ENCODE results near the gene SHCBP1. TPM values are rescaled to one million over a fixed set of nuclear protein-coding genes. Genes with fewer than 3 reads are reported as not detected.

SHCBP1 gene
- total and polyA plus RNA-seq, 8 donors = 0.04 to 0.86 (median 0.43) TPM; not detected in 1

DNA sequence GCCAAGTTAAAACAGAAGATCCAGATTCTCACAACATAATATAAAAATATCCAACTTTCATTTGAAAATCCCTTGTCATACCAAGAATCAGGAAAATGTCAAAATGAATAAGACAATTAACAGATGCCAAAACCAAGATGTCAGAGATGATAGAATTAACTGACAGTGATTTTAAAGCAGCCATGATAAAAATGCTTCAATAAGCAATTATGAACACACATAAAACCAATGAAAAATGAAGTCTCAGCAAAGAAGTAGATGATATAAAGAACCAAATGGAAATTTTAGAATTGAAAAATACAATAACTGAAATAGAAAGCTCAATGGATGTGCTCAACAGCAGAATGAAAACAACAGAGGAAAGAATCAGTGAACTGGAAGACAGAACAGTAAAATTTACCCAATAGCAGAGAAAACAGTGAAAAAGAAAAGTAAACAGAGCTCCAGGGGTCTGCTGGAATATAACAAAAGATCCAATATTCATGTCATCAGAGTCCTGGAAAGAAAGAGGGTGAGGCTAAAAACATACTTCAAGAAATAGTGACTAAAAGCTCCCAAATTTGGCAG is 35.1 kb downstream of the SHCBP1 start:
- intact Hi-C loops (cut with DNase I) = no loop called here
- no peak for FAIRE-seq

DNA sequence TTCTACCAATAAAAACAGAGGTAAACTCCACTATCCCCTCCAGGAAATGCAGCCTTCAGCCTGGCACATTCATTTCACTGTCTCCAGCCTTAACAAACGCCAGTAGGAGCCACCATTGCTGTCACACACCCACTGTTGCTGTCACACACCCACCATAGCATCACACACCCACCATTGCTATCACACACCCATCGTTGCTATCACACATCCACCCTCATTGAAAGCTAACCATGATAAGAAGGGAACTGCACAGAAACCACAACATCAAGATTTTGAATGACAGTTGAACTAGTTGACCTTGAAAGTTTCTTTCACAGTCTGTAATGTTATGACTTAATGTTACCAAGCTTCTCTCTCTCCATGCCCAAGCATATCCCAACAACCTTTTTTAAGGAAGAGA is 38.1 kb downstream of the SHCBP1 start:
- Histone ChIP-seq H3K4me3 (no peak overlapping the region), H3K36me3 (no peaks in the 10 kb centered on the region), H3K27me3 (no peaks in the 10 kb centered on the region), H3K4me1 (no peaks in the 10 kb centered on the region), H3K27ac (no peak overlapping the region), H3K9me3 (no peaks in the 10 kb centered on the region)
- ATAC-seq (no peak), DNase-seq (no peak), FAIRE-seq (no peak)
- TF ChIP-seq, protein P1, sequence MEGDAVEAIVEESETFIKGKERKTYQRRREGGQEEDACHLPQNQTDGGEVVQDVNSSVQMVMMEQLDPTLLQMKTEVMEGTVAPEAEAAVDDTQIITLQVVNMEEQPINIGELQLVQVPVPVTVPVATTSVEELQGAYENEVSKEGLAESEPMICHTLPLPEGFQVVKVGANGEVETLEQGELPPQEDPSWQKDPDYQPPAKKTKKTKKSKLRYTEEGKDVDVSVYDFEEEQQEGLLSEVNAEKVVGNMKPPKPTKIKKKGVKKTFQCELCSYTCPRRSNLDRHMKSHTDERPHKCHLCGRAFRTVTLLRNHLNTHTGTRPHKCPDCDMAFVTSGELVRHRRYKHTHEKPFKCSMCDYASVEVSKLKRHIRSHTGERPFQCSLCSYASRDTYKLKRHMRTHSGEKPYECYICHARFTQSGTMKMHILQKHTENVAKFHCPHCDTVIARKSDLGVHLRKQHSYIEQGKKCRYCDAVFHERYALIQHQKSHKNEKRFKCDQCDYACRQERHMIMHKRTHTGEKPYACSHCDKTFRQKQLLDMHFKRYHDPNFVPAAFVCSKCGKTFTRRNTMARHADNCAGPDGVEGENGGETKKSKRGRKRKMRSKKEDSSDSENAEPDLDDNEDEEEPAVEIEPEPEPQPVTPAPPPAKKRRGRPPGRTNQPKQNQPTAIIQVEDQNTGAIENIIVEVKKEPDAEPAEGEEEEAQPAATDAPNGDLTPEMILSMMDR (IDR thresholded peaks at IDR 0.05) = no peak
- WGBS, 2 donors = 50 to 73% methylated on average over 2 of the region's 2 CpGs
- intact Hi-C loops (cut with DNase I) = no loop called here

More for the DNA sequence above, 35.1 kb downstream of the SHCBP1 start:
- ATAC-seq (no peak), DNase-seq (no peak)
- no peak overlapping the region for H3K4me3 ChIP-seq
- no peaks in the 10 kb centered on the region for H3K4me1 ChIP-seq
- H3K9me3 ChIP-seq = no peaks in the 10 kb centered on the region
- no peaks in the 10 kb centered on the region for H3K36me3 ChIP-seq
- TF ChIP-seq, protein P1 (IDR thresholded peaks at IDR 0.05) = no peak
- no peak overlapping the region for H3K27ac ChIP-seq
- no peaks in the 10 kb centered on the region for H3K27me3 ChIP-seq

DNA sequence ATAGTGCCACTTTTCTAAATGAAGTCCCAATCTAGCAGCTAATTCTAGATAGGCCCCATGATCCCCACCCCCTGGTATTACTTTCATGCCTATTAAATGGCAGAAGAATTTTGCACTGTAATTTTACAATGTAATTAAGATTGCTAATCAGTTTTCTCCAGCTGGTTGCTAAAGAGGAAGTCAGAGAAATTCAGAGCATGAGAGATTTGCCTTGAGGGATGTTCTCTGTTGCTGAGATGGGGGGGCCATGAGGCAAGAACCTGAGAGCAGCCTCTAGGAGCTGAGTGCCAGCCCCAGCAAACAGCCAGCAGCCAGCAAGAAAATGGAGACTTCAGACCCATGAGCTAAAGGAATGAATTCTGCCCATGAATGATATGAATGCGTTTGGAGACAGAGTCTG is 38.9 kb downstream of the SHCBP1 start:
- Histone ChIP-seq H3K4me1 (no peaks in the 10 kb centered on the region), H3K9me3 (no peaks in the 10 kb centered on the region), H3K36me3 (no peaks in the 10 kb centered on the region), H3K27ac (no peak overlapping the region), H3K4me3 (no peak overlapping the region), H3K27me3 (no peaks in the 10 kb centered on the region)
- ATAC-seq (no peak), FAIRE-seq (no peak), DNase-seq (no peak)
- TF ChIP-seq, protein P1 (IDR thresholded peaks at IDR 0.05) = no peak
- 90 to 100% methylated on average over 1 of the region's 1 CpG for WGBS, 2 donors
- intact Hi-C loops (cut with DNase I) = no loop called here

DNA sequence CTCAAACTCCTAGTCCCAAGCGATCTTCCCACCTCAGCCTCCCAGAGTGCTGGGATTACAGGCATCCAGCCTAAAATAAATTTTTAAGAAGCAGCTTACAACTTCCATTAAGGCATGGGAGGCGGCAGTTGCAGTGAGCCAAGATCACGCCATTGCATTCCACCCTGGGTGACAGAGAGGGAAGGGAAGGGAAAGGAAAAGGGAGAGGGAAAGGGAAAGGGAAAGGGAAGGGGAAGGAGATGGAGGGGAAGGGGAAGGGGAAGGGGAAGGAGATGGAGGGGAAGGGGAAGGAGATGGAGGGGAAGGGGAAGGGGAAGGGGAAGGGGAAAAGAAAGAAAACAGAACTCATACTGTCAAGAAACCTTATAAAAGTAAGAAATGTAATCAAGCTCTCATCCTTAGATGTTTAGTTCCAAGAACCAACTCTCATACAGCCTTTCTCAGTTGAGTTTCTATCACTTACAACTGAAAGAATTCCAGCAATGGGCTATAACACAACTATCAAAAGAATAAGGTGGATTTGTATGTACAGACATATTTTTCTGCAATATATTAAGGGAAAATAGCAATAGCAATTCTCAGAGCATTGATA is 43.1 kb downstream of the SHCBP1 start:
- H3K27ac ChIP-seq = no peak overlapping the region
- DNase-seq = no peak
- no peak for FAIRE-seq
- H3K4me1 ChIP-seq = no peaks in the 10 kb centered on the region
- intact Hi-C loops (cut with DNase I) = no loop called here
- H3K27me3 ChIP-seq = no peaks in the 10 kb centered on the region
- no peaks in the 10 kb centered on the region for H3K36me3 ChIP-seq
- H3K9me3 ChIP-seq = no peaks in the 10 kb centered on the region
- no peak overlapping the region for H3K4me3 ChIP-seq
- 97 to 100% methylated on average over 3 of the region's 3 CpGs for WGBS, 2 donors
- no peak for ATAC-seq
- TF ChIP-seq, protein P1 (IDR thresholded peaks at IDR 0.05) = no peak

DNA sequence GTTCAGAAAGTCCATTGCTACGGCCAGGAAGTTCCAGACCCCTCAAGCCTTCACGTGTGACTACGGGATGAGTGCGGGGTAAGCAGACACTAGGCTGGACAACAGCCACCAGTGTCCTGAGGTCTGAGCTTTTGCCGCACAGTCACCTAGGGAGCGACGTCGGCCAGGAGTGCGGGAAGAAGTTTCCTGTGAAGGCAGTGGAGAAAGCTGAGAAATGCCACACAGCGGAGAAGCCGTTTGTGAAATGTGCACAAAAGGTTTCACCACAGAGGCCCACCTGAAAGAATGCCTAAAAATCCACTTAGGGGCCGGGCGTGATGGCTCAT is 47.4 kb downstream of the SHCBP1 start:
- Histone ChIP-seq H3K27me3 (no peaks in the 10 kb centered on the region), H3K4me1 (no peaks in the 10 kb centered on the region), H3K4me3 (no peak overlapping the region), H3K27ac (no peak overlapping the region), H3K36me3 (no peaks in the 10 kb centered on the region), H3K9me3 (no peaks in the 10 kb centered on the region)
- no peak for FAIRE-seq
- intact Hi-C loops (cut with DNase I) = no loop called here
- TF ChIP-seq, protein P1 (IDR thresholded peaks at IDR 0.05) = no peak
- ATAC-seq = no peak
- WGBS, 2 donors = 80% methylated on average over 13 of the region's 13 CpGs
- DNase-seq = no peak
